Stimulated activated naive CD8-positive, alpha-beta T cell treated with anti-CD3 and anti-CD28 coated beads, Interleukin-15, Interleukin-2, amounts not matched to agents 100 ng/mL and 50 ng/mL, for 24 hours (primary cell): Measurements from ENCODE around the gene EIF3J.
"Not testable (repeated sequence)": the region's sequence is repeated elsewhere in the genome, so short reads cannot be mapped to it uniquely, and the experiment has no call there.

ENCODE experiments used
- H3K27ac Mint-ChIP-seq: one replicate; pipeline ENCODE4 v1.8.0; 2021; ENCODE audit warnings: mild to moderate bottlenecking, mixed read lengths
- H3K27me3 Mint-ChIP-seq: one replicate; pipeline ENCODE4 v1.8.0; 2021; ENCODE audit warnings: mixed read lengths
- H3K36me3 Mint-ChIP-seq: one replicate; pipeline ENCODE4 v1.8.0; 2021; ENCODE audit warnings: low read depth, mixed read lengths
- H3K4me1 Mint-ChIP-seq: one replicate; pipeline ENCODE4 v1.8.0; 2021; ENCODE audit warnings: low read depth, mixed read lengths
- H3K4me3 Mint-ChIP-seq: one replicate; pipeline ENCODE4 v1.8.0; 2021; ENCODE audit warnings: mild to moderate bottlenecking, mixed read lengths
- H3K9me3 Mint-ChIP-seq: one replicate; pipeline ENCODE4 v1.8.0; 2021; ENCODE audit warnings: mixed read lengths

The EIF3J gene

GRCh38 chr15:44532689-44533088, 4.3 kb upstream of the EIF3J start:
- Mint-ChIP-seq H3K36me3 (peaks cover 12% of the 10 kb centered on the region), H3K27ac (no peak overlapping the region)

DNA sequence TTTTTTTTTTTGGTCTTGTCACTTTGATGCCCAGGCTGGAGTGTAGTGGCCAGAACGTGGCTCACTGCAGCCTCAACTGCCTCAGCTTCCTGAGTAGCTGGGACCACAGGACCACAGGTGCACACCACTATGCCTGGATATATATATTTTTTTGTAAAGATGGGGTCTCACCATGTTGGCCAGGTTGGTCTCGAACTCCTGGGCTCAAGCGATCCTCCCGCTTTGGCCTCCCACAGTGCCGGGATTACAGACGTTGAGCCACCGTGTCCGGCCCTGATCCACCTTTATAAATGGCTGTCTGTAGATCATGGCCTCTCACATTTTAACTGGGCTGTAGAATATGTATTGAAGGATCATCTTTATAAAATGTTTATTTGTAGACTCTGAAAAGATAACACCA, 1.9 kb upstream of the EIF3J start:
- Mint-ChIP-seq H3K27ac (peak overlapping the region; percentile 61), H3K27me3 (no peaks in the 10 kb centered on the region), H3K4me1 (peaks cover 33% of the 10 kb centered on the region), H3K9me3 (no peaks in the 10 kb centered on the region), H3K36me3 (peaks cover 29% of the 10 kb centered on the region), H3K4me3 (peak overlapping the region; percentile 69)

More at GRCh38 chr15:44532689-44533088, 4.3 kb upstream of the EIF3J start:
- Mint-ChIP-seq H3K4me3 (no peak overlapping the region), H3K27me3 (no peaks in the 10 kb centered on the region), H3K9me3 (no peaks in the 10 kb centered on the region), H3K4me1 (peaks cover 14% of the 10 kb centered on the region)

DNA sequence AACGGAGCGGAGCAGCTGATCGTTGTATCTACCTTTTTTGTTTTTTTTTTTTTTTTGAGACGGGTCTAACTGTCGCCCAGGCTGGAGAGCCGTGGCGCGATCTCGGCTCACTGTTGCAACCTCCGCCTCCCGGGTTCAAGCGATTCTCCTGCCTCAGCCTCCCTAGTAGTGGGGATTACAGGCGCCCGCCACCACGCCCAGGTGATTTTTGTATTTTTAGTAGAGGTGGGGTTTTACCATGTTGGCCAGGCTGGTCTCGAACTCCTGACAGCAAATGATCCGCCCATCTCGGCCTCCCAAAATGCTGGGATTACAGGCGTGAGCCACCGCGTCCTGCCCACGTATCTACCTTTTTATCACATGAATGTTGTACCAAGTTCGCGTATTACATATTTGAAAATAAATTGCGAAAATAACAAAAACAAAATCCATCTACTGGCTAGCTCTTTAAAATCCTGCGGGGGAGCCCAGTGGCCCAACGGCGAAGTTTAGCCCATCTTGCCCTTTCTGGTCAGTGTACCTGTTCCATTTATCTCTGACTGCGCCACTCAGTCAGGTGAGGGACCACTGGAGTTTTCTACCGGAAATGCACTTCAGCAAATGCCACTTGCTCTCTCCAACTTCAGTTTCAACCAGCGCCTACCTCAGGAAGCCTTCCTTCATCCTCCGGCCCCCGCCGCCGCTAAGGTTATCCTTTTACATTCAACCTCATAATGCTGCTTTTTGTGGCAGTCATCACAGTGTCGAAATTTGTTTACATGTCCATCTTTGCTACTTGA, 1.2 kb upstream of the EIF3J start:
- peak overlapping the region; percentile 94 for H3K27ac Mint-ChIP-seq
- peak overlapping the region; percentile 96 for H3K4me3 Mint-ChIP-seq
- no peaks in the 10 kb centered on the region for H3K9me3 Mint-ChIP-seq
- H3K27me3 Mint-ChIP-seq: no peaks in the 10 kb centered on the region
- H3K4me1 Mint-ChIP-seq: peaks cover 39% of the 10 kb centered on the region
- peaks cover 34% of the 10 kb centered on the region for H3K36me3 Mint-ChIP-seq

DNA sequence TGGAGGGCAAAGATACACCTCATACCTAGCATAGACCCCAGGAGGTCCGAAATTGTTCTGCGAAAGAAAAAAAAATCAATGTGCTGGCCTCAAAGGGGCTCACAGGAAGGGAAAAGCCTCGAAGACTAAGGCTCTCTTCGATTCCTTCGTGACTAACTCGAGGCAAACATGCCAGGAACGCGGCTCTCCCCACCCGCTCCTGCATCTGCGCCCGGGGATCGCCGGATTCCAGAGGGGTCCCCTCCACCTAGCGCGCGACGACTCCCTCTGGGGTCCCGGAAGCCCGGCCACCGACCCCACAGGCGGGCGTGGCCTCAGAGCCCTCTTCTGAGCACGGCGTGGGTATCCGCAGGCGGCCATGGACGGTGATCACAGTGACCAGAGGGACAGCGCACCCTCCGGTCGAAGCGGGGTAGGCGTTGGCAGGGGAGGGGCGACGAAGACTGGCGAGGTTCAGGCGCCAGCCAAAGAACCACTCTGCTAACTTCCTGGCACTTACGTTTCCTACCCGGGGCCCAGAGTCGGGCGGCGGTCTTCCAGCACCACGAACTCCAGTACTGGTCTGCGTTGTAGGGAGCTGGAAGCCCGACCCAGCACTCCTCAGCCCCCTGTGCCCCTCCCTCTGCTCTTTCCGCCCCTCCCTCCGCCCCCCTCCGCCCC, 515 bp upstream of the EIF3J start:
- H3K4me1 Mint-ChIP-seq: peaks cover 46% of the 10 kb centered on the region

GRCh38 chr15:44537735-44538240, 841 bp downstream of the EIF3J start:
- H3K4me3 Mint-ChIP-seq: peak overlapping the region; percentile 96
- peaks cover 51% of the 10 kb centered on the region for H3K36me3 Mint-ChIP-seq
- no peaks in the 10 kb centered on the region for H3K27me3 Mint-ChIP-seq
- no peaks in the 10 kb centered on the region for H3K9me3 Mint-ChIP-seq
- peak overlapping the region; percentile 94 for H3K27ac Mint-ChIP-seq
- H3K4me1 Mint-ChIP-seq: peaks cover 59% of the 10 kb centered on the region

More for the DNA sequence above, 515 bp upstream of the EIF3J start:
- H3K9me3 Mint-ChIP-seq: no peaks in the 10 kb centered on the region
- H3K27ac Mint-ChIP-seq: peak overlapping the region; percentile 94
- peaks cover 39% of the 10 kb centered on the region for H3K36me3 Mint-ChIP-seq
- no peaks in the 10 kb centered on the region for H3K27me3 Mint-ChIP-seq
- peak overlapping the region; percentile 96 for H3K4me3 Mint-ChIP-seq

DNA sequence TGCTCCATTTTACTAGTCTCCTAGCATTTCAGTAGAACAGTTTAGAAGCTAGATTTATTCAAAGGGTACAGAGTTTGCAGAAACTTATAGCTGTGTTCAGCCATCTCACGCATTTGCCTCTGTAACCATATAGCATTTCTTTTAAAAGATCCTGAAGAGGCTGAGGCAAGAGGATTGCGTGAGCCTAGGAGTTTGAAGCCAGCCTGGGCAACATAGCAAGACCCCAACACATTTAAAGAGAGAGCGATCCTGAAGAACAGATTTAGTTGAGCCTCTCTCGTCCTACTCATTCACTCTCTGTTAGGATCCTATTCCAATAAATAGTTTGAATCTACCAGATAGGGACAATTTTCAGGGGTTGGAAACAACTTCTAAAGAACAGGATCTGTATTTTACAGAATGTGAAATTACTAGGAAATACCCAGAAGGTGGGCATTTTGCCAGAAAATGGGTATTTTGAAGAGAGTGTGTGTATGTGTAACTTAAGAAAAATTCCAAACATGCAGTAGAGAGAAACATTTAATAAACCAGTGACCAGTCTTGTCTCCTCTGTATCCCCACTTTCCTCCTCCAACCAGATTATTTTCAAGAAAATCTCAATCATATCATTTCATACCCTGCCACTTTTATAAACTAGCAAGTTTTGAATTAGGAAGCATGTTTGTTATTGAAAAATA, 4.5 kb downstream of the EIF3J start:
- Mint-ChIP-seq H3K36me3 (peaks cover 59% of the 10 kb centered on the region), H3K9me3 (no peaks in the 10 kb centered on the region), H3K27me3 (no peaks in the 10 kb centered on the region), H3K4me3 (peak overlapping the region; percentile 54), H3K27ac (peak overlapping the region; percentile 52), H3K4me1 (peaks cover 73% of the 10 kb centered on the region)

- peak overlapping the region; percentile 32 for H3K4me3 Mint-ChIP-seq
- H3K9me3 Mint-ChIP-seq: no peaks in the 10 kb centered on the region
- no peaks in the 10 kb centered on the region for H3K27me3 Mint-ChIP-seq
- peak overlapping the region; percentile 52 for H3K27ac Mint-ChIP-seq
- H3K36me3 Mint-ChIP-seq: peaks cover 66% of the 10 kb centered on the region
- peaks cover 80% of the 10 kb centered on the region for H3K4me1 Mint-ChIP-seq
Observed at GRCh38 chr15:44542596-44542995, 5.6 kb downstream of the EIF3J start.

GRCh38 chr15:44544745-44545144, 7.8 kb downstream of the EIF3J start:
- peaks cover 64% of the 10 kb centered on the region for H3K36me3 Mint-ChIP-seq
- H3K27me3 Mint-ChIP-seq, H3K9me3 Mint-ChIP-seq: not testable (repeated sequence)
- H3K27ac Mint-ChIP-seq: peak overlapping the region; percentile 68
- peaks cover 79% of the 10 kb centered on the region for H3K4me1 Mint-ChIP-seq
- peak overlapping the region; percentile 48 for H3K4me3 Mint-ChIP-seq

DNA sequence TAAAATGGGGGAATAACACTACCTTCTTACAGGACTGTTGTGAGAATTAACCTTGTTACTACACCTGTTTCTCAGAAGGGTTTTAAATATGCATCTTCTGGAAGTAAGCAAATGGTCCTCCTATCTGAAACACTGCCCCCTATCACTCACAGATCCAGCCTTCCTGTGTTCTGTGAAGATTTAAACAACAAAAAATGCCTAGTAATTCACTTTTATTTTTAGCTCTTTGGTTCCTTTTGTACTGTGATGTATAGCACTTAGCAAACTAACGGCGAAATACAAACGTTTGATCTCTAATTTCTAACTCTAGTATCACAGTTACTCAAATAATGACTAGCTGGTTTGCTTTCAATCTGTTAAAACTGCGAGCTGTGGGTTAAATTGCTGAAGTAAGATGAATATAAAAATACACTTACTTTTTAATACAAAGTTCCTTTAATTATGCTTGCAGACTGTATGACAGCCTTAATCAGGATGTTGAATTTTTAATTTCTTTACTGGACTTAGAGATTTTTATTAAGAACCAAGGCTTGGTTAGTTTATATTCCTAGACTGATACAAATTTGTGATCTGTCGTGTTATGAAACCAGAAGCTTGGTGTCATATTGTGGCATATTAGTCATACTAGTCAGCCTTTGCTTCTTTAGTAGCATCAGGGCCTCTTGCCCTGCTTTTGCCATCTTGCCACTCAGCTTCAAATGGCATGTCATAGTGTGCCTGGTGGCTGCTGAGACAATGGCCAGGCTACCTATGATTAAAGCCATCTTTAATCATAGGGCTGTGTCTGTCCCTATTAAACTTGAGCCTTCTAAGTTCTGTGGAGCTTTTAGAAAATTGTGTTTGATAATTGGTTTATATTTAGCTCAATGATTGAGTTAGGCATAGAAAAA, 9.2 kb downstream of the EIF3J start:
- H3K4me1 Mint-ChIP-seq: peaks cover 82% of the 10 kb centered on the region
- H3K27me3 Mint-ChIP-seq: no peaks in the 10 kb centered on the region
- H3K4me3 Mint-ChIP-seq: peak overlapping the region; percentile 68
- peaks cover 63% of the 10 kb centered on the region for H3K36me3 Mint-ChIP-seq
- peak overlapping the region; percentile 90 for H3K27ac Mint-ChIP-seq
- no peaks in the 10 kb centered on the region for H3K9me3 Mint-ChIP-seq

- H3K27me3 Mint-ChIP-seq, H3K4me3 Mint-ChIP-seq, H3K9me3 Mint-ChIP-seq: not testable (repeated sequence)
- H3K36me3 Mint-ChIP-seq: peaks cover 51% of the 10 kb centered on the region
- H3K4me1 Mint-ChIP-seq: peaks cover 56% of the 10 kb centered on the region
- peak overlapping the region; percentile 31 for H3K27ac Mint-ChIP-seq
Observed at GRCh38 chr15:44549152-44549551, 12.2 kb downstream of the EIF3J start.

DNA sequence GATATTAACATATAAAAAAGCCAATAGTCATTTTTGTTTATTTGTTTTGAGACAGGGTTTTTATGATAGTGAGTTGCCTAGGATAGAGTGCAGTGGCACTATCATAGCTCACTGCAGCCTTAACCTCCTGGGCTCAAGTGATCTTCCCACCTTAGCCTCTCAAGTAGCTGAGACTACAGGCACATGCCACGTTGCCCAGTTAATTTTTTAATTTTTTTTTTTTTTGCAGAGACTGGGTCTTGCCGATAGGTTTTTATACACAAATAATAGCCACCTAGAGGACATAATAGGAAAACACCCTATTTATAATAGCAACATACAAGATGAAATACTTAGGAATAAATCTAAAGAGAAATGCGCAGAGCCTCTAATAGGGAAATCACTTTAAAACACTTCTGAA, 13.3 kb downstream of the EIF3J start:
- Mint-ChIP-seq H3K9me3 (no peaks in the 10 kb centered on the region), H3K4me3 (no peak overlapping the region), H3K36me3 (peaks cover 62% of the 10 kb centered on the region), H3K27me3 (no peaks in the 10 kb centered on the region), H3K27ac (no peak overlapping the region), H3K4me1 (peaks cover 57% of the 10 kb centered on the region)

DNA sequence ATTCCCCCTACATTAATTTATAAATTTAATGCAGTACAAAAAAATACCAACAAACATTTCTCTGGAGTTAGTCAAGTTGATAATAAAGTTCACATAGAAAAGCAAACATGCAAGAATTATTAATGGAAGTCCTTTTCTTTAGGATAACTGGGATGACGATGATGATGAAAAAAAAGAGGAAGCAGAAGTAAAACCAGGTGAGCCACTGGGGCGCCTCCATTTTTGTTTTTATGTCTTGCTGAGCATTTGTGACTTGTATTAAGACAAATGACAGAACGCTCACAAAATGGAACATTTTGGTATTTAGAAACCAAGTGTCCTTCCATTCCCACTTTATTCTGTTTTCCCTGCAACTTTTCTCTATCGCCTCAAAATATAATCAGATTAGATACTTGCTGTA, 13.8 kb downstream of the EIF3J start:
- no peaks in the 10 kb centered on the region for H3K9me3 Mint-ChIP-seq
- no peak overlapping the region for H3K27ac Mint-ChIP-seq
- no peak overlapping the region for H3K4me3 Mint-ChIP-seq
- H3K4me1 Mint-ChIP-seq: peaks cover 54% of the 10 kb centered on the region
- H3K27me3 Mint-ChIP-seq: no peaks in the 10 kb centered on the region
- H3K36me3 Mint-ChIP-seq: peaks cover 66% of the 10 kb centered on the region

DNA sequence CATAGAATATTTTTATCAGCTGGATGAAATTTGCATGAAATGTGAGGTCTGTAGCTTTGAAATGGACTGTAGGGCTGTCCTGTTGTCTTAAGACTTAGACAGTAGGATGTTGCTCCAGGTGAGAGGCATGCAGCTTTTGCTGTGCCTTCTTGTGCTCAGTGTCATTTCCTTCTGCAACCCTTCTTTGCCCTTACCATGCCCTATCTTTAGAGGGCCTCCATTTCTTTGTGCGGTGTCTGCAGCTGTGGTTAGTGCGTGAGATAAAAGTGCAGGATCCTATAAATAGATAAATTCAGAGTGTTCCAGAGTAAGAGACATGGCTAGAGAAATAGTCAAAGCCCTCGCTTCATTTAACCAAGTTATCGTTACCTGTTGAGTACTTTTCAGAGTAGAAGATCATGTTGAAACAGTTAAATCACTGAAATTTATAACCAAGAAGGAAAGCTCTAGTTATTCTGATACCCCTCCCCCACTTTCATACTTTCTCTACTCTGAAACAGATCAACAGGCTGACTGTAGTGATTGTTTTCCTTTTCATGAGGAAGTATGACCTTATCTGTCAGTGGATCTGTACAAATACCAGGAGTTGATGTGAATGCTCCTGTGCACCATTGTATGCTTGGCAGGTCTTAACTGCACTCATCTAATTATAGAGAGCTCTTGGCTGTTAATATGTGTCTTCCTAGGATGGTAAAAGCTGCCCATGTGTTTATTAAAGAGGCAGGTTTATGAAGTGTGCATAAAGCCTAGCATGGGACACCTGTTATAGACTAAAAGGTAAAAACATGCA, 18.2 kb downstream of the EIF3J start:
- Mint-ChIP-seq H3K9me3 (no peaks in the 10 kb centered on the region), H3K4me1 (peaks cover 34% of the 10 kb centered on the region), H3K27me3 (no peaks in the 10 kb centered on the region), H3K27ac (no peak overlapping the region), H3K4me3 (no peak overlapping the region), H3K36me3 (peaks cover 66% of the 10 kb centered on the region)

GRCh38 chr15:44560926-44561325, 24.0 kb downstream of the EIF3J start:
- H3K4me1 Mint-ChIP-seq: peaks cover 14% of the 10 kb centered on the region
- H3K9me3 Mint-ChIP-seq, H3K4me3 Mint-ChIP-seq, H3K27me3 Mint-ChIP-seq: not testable (repeated sequence)
- H3K27ac Mint-ChIP-seq: peak overlapping the region; percentile 70
- H3K36me3 Mint-ChIP-seq: peaks cover 84% of the 10 kb centered on the region
